GM12865 (cell line): ENCODE data around the gene LILRA2.
"Not testable (repeated sequence)": the region's sequence is repeated elsewhere in the genome, so short reads cannot be mapped to it uniquely, and the experiment has no call there.

Source experiments
- DNase-seq: peaks from one replicate; pipeline ENCODE4 v3.0.0; 2010; ENCODE audit warnings: low read depth
- H3K4me3 ChIP-seq: 2 replicates; pipeline ENCODE4 v1.5.1; 2011; ENCODE audit warnings: mild to moderate bottlenecking, low read depth, low read length, control low read depth
- CTCF ChIP-seq: IDR thresholded peaks from 2 replicates; pipeline ENCODE4 v1.5.1; 2011; ENCODE audit warnings: low read length, control low read depth, low read depth, inconsistent platforms; ENCODE audit not compliant: insufficient read depth; ENCODE audit errors: missing control alignments

LILRA2 gene

GRCh38 chr19:54616057-54616456 is 42.5 kb downstream of the LILRA2 start:
- DNase-seq = peak; percentile 67
- peak overlapping the region; percentile 53 for H3K4me3 ChIP-seq
- TF ChIP-seq CTCF = no peak

- H3K4me3 ChIP-seq = peak overlapping the region; percentile 53
- DNase-seq = peak; percentile 96
- no peak for TF ChIP-seq CTCF
Observed at GRCh38 chr19:54616821-54617560, 43.4 kb downstream of the LILRA2 start.

- TF ChIP-seq CTCF = no peak
- peak; percentile 40 for DNase-seq
- peak overlapping the region; percentile 53 for H3K4me3 ChIP-seq
Observed at GRCh38 chr19:54620464-54620863, 46.9 kb downstream of the LILRA2 start.

- TF ChIP-seq CTCF = no peak
- H3K4me3 ChIP-seq = peak overlapping the region; percentile 53
- no peak for DNase-seq
Observed at GRCh38 chr19:54622431-54622830, 48.8 kb downstream of the LILRA2 start.

- H3K4me3 ChIP-seq = peak overlapping the region; percentile 53
- not testable (repeated sequence) for DNase-seq
Observed at GRCh38 chr19:54624234-54624633, 50.6 kb downstream of the LILRA2 start.

- peak overlapping the region; percentile 53 for H3K4me3 ChIP-seq
- DNase-seq = not testable (repeated sequence)
Observed at GRCh38 chr19:54624934-54625730, 51.5 kb downstream of the LILRA2 start.

- no peak overlapping the region for H3K4me3 ChIP-seq
- DNase-seq = no peak
- TF ChIP-seq CTCF = no peak
Observed at GRCh38 chr19:54626757-54627156, 53.2 kb downstream of the LILRA2 start.

GRCh38 chr19:54627912-54628311 is 54.3 kb downstream of the LILRA2 start:
- not testable (repeated sequence) for DNase-seq, H3K4me3 ChIP-seq

GRCh38 chr19:54630262-54630661 is 56.7 kb downstream of the LILRA2 start, which contains the start of gene LILRB1:
LILRB1 (plus strand) TSS chr19:54630484; CDS start chr19:54631074, 590 bp downstream.
- not testable (repeated sequence) for DNase-seq, H3K4me3 ChIP-seq
